Uterus (tissue), 2 donors: ENCODE results near the gene SELENOF.

ENCODE experiments used
- POLR2A ChIP-seq, 2 donors: fragments of 450-650 bp; IDR thresholded peaks; one replicate each; pipeline ENCODE4 v1.6.1; 2016; ENCODE audit warnings: antibody characterized with exemption in 2 of 2, mild to moderate bottlenecking in 1 of 2, moderate library complexity in 1 of 2
- TF ChIP-seq, protein P1 (sequence below), 4 experiments: fragments of 200-600 bp in 2 of 4; fragments of 450-650 bp in 2 of 4; sonication (generic) in 2 of 4; IDR thresholded peaks; one replicate each; pipeline ENCODE4 v1.5.1; 2016 to 2019; ENCODE audit warnings: antibody characterized with exemption in 4 of 4, mild to moderate bottlenecking in 2 of 4, moderate library complexity in 1 of 4

GRCh38 chr1:86951430-86951829 lies 37.5 kb upstream of the SELENOF start:
- no peak for TF ChIP-seq POLR2A (IDR thresholded peaks at IDR 0.05)
- TF ChIP-seq, protein P1, sequence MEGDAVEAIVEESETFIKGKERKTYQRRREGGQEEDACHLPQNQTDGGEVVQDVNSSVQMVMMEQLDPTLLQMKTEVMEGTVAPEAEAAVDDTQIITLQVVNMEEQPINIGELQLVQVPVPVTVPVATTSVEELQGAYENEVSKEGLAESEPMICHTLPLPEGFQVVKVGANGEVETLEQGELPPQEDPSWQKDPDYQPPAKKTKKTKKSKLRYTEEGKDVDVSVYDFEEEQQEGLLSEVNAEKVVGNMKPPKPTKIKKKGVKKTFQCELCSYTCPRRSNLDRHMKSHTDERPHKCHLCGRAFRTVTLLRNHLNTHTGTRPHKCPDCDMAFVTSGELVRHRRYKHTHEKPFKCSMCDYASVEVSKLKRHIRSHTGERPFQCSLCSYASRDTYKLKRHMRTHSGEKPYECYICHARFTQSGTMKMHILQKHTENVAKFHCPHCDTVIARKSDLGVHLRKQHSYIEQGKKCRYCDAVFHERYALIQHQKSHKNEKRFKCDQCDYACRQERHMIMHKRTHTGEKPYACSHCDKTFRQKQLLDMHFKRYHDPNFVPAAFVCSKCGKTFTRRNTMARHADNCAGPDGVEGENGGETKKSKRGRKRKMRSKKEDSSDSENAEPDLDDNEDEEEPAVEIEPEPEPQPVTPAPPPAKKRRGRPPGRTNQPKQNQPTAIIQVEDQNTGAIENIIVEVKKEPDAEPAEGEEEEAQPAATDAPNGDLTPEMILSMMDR (IDR thresholded peaks at IDR 0.05): no peak
